H9 (cell line): ENCODE data around the gene BYSL. TPM values are rescaled to one million over a fixed set of nuclear protein-coding genes. Genes with fewer than 3 reads are reported as not detected.

ENCODE experiments used
- DNase-seq: peaks from one replicate; pipeline ENCODE4 v3.0.0-alpha.2; 2017
- H2AFZ ChIP-seq: one replicate; pipeline ENCODE4 v1.6.1; 2013; ENCODE audit warnings: mild to moderate bottlenecking, low read length, control low read depth, moderate library complexity
- H2AK5ac ChIP-seq: 2 replicates; pipeline ENCODE4 v1.6.1; 2013; ENCODE audit warnings: low read length, control low read depth, mixed read lengths; ENCODE audit not compliant: insufficient read length
- H2BK120ac ChIP-seq: one replicate; pipeline ENCODE4 v1.6.1; 2013; ENCODE audit warnings: low read depth, mild to moderate bottlenecking, low read length, control low read depth, inconsistent platforms; ENCODE audit not compliant: poor library complexity, severe bottlenecking
- H2BK12ac ChIP-seq: 2 replicates; pipeline ENCODE4 v1.6.1; 2013; ENCODE audit warnings: low read length, control low read depth, mixed read lengths, low read depth; ENCODE audit not compliant: insufficient read length
- H2BK15ac ChIP-seq: 2 replicates; pipeline ENCODE4 v1.6.1; 2013; ENCODE audit warnings: low read depth, low read length, control low read depth
- H2BK20ac ChIP-seq: one replicate; pipeline ENCODE4 v1.6.1; 2013; ENCODE audit warnings: low read depth, mild to moderate bottlenecking, low read length, control low read depth, inconsistent platforms; ENCODE audit not compliant: poor library complexity, severe bottlenecking
- H2BK5ac ChIP-seq: 2 replicates; pipeline ENCODE4 v1.6.1; 2013; ENCODE audit warnings: low read length, control low read depth, mixed read lengths; ENCODE audit not compliant: insufficient read length
- H3K14ac ChIP-seq: 2 replicates; pipeline ENCODE4 v1.6.1; 2013; ENCODE audit warnings: low read length, control low read depth; ENCODE audit not compliant: insufficient read depth
- H3K18ac ChIP-seq: 2 replicates; pipeline ENCODE4 v1.6.1; 2013; ENCODE audit warnings: low read depth, mild to moderate bottlenecking, mixed read lengths, low read length, control low read depth; ENCODE audit not compliant: insufficient read length
- H3K23ac ChIP-seq: 2 replicates; pipeline ENCODE4 v1.6.1; 2013; ENCODE audit warnings: low read length, control low read depth, mixed read lengths, low read depth; ENCODE audit not compliant: insufficient read length
- H3K23me2 ChIP-seq: 2 replicates; pipeline ENCODE4 v1.6.1; 2013; ENCODE audit warnings: low read depth, mild to moderate bottlenecking, mixed read lengths, low read length, control low read depth; ENCODE audit not compliant: insufficient read length, poor library complexity, severe bottlenecking
- H3K27ac ChIP-seq: 2 replicates; pipeline ENCODE4 v1.5.1; 2013; ENCODE audit warnings: low read length, control low read depth, mixed read lengths, low read depth; ENCODE audit not compliant: insufficient read length
- H3K27me3 ChIP-seq: 2 replicates; pipeline ENCODE4 v1.6.1; 2013; ENCODE audit warnings: low read length, control low read depth, inconsistent platforms; ENCODE audit not compliant: insufficient read depth
- H3K4ac ChIP-seq: 2 replicates; pipeline ENCODE4 v1.6.1; 2013; ENCODE audit warnings: low read depth, mild to moderate bottlenecking, control low read depth, inconsistent platforms, low read length, moderate library complexity
- H3K4me1 ChIP-seq: 2 replicates; pipeline ENCODE4 v1.6.1; 2013; ENCODE audit warnings: low read length, control low read depth, inconsistent platforms; ENCODE audit not compliant: insufficient read depth
- H3K4me2 ChIP-seq: 2 replicates; pipeline ENCODE4 v1.6.1; 2013; ENCODE audit warnings: low read length, control low read depth, mixed read lengths; ENCODE audit not compliant: insufficient read length, insufficient read depth
- H3K56ac ChIP-seq: 2 replicates; pipeline ENCODE4 v1.6.1; 2013; ENCODE audit warnings: low read depth, mild to moderate bottlenecking, mixed read lengths, low read length, control low read depth; ENCODE audit not compliant: insufficient read length
- H3K79me1 ChIP-seq: 2 replicates; pipeline ENCODE4 v1.6.1; 2013; ENCODE audit warnings: low read depth, mild to moderate bottlenecking, moderate library complexity, low read length, control low read depth, inconsistent platforms; ENCODE audit not compliant: insufficient read depth, poor library complexity, severe bottlenecking
- H3K79me2 ChIP-seq: 2 replicates; pipeline ENCODE4 v1.6.1; 2013; ENCODE audit warnings: low read length, control low read depth, inconsistent platforms; ENCODE audit not compliant: insufficient read depth
- H3K9ac ChIP-seq: 2 replicates; pipeline ENCODE4 v1.6.1; 2013; ENCODE audit warnings: low read length, control low read depth, mixed read lengths; ENCODE audit not compliant: insufficient read length; ENCODE audit errors: extremely low read depth
- H3K9me3 ChIP-seq: one replicate; pipeline ENCODE4 v1.6.1; 2013; ENCODE audit warnings: low read depth, low read length, inconsistent platforms; ENCODE audit not compliant: control insufficient read depth
- H3T11ph ChIP-seq: one replicate; pipeline ENCODE4 v1.6.1; 2013; ENCODE audit warnings: mild to moderate bottlenecking, low read length, control low read depth, inconsistent platforms
- H4K20me1 ChIP-seq: one replicate; pipeline ENCODE4 v1.6.1; 2013; ENCODE audit not compliant: control insufficient read depth, insufficient read length, insufficient read depth
- H4K5ac ChIP-seq: 2 replicates; pipeline ENCODE4 v1.6.1; 2013; ENCODE audit warnings: low read depth, mild to moderate bottlenecking, mixed read lengths, low read length, control low read depth; ENCODE audit not compliant: insufficient read length
- H4K8ac ChIP-seq: replicated peaks from 2 replicates; pipeline ENCODE4 v1.6.1; 2013; ENCODE audit warnings: low read length, control low read depth, mixed read lengths, low read depth; ENCODE audit not compliant: insufficient read length
- H4K91ac ChIP-seq: 2 replicates; pipeline ENCODE4 v1.6.1; 2013; ENCODE audit warnings: low read depth, mild to moderate bottlenecking, moderate library complexity, mixed read lengths, low read length, control low read depth; ENCODE audit not compliant: insufficient read length
- H3K27ac Mint-ChIP-seq, 3 experiments: 2 replicates in 2 of 3; 3 replicates in 1 of 3; pipeline ENCODE4 v1.8.0; 2020 to 2021; ENCODE audit warnings: mixed read lengths in 3 of 3, mild to moderate bottlenecking in 1 of 3, moderate library complexity in 1 of 3
- H3K27me3 Mint-ChIP-seq: 2 replicates; pipeline ENCODE4 v1.8.0; 2021; ENCODE audit warnings: low read depth, mild to moderate bottlenecking, moderate library complexity, mixed read lengths
- H3K36me3 Mint-ChIP-seq, 3 experiments: 2 replicates in 2 of 3; 3 replicates in 1 of 3; pipeline ENCODE4 v1.8.0; 2020 to 2021; ENCODE audit warnings: low read depth in 3 of 3, mixed read lengths in 3 of 3; ENCODE audit not compliant: insufficient read depth in 1 of 3
- H3K4me1 Mint-ChIP-seq, 2 experiments: 2 replicates each; pipeline ENCODE4 v1.8.0; 2020; ENCODE audit warnings: mixed read lengths in 2 of 2
- H3K4me3 Mint-ChIP-seq, 2 experiments: 2 replicates in 1 of 2; 3 replicates in 1 of 2; pipeline ENCODE4 v1.8.0; 2020 to 2021; ENCODE audit warnings: mild to moderate bottlenecking in 2 of 2, mixed read lengths in 2 of 2, moderate library complexity in 1 of 2
- H3K9me3 Mint-ChIP-seq, 2 experiments: 2 replicates in 1 of 2; 3 replicates in 1 of 2; pipeline ENCODE4 v1.8.0; 2020; ENCODE audit warnings: mild to moderate bottlenecking in 2 of 2, mixed read lengths in 2 of 2, moderate library complexity in 1 of 2
- total RNA-seq: library from RNA; stranded (reverse); gene quantifications from 2 replicates; pipeline ENCODE4 v1.2.1, GENCODE V29; 2021
- TF ChIP-seq, protein P1 (sequence below): fragments of 200-600 bp; sonication (generic); conservative IDR thresholded peaks from 3 replicates; pipeline ENCODE4 v1.8.0; 2021; ENCODE audit warnings: antibody characterized with exemption, mild to moderate bottlenecking

BYSL gene
- total RNA-seq, 1 experiment from 2014 or later = 71.1 TPM

DNA sequence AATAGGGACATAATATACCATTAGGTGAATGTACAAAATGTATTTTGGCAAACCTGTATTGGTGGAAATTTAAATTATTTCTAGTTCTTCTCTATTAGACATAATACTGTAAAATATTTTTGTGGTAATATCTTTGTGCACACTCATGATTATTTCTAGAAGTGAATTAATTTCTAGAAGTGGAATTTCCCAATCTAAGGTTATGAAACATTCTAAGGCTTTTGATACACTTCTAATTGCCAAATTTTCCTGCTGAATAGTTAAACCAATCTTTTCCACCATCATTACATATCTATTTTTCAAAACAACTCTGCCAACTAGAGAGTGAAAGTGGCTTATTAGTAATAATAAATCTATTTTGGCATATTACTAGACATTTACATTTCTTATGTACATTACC, 22.2 kb downstream of the BYSL start:
- peaks cover 24 to 28% of the 10 kb centered on the region in 2 experiments for H3K4me1 Mint-ChIP-seq
- Histone ChIP-seq H3K79me1 (no peaks in the 10 kb centered on the region), H3K4ac (no peak overlapping the region), H3K9ac (no peak overlapping the region), H2BK15ac (no peak overlapping the region), H3K23me2 (peaks cover 7% of the 10 kb centered on the region), H2BK5ac (no peak overlapping the region), H3K4me1 (peaks cover 14% of the 10 kb centered on the region; the same call in 1 of the 2 replicates), H3K79me2 (no peaks in the 10 kb centered on the region), H3K4me2 (no peak overlapping the region), H2AK5ac (no peak overlapping the region), H4K8ac (no peak overlapping the region), H3T11ph (no peak overlapping the region), H2AFZ (no peak overlapping the region), H3K9me3 (no peaks in the 10 kb centered on the region), H2BK12ac (no peak overlapping the region), H4K5ac (no peak overlapping the region), H3K14ac (no peak overlapping the region), H2BK20ac (no peak overlapping the region), H4K91ac (no peak overlapping the region), H3K56ac (no peak overlapping the region), H3K18ac (no peak overlapping the region), H3K27me3 (no peaks in the 10 kb centered on the region), H3K27ac (no peak overlapping the region), H3K23ac (no peak overlapping the region), H4K20me1 (no peaks in the 10 kb centered on the region), H2BK120ac (no peak overlapping the region)
- H3K9me3 Mint-ChIP-seq = no peaks in the 10 kb centered on the region
- peaks cover 0 to 4% (median 0%) of the 10 kb centered on the region in 3 experiments; a peak in 2 of 7 replicates for H3K36me3 Mint-ChIP-seq
- H3K27ac Mint-ChIP-seq = no peak overlapping the region
- peaks cover 7% of the 10 kb centered on the region for H3K27me3 Mint-ChIP-seq
- DNase-seq = no peak
- TF ChIP-seq, protein P1, sequence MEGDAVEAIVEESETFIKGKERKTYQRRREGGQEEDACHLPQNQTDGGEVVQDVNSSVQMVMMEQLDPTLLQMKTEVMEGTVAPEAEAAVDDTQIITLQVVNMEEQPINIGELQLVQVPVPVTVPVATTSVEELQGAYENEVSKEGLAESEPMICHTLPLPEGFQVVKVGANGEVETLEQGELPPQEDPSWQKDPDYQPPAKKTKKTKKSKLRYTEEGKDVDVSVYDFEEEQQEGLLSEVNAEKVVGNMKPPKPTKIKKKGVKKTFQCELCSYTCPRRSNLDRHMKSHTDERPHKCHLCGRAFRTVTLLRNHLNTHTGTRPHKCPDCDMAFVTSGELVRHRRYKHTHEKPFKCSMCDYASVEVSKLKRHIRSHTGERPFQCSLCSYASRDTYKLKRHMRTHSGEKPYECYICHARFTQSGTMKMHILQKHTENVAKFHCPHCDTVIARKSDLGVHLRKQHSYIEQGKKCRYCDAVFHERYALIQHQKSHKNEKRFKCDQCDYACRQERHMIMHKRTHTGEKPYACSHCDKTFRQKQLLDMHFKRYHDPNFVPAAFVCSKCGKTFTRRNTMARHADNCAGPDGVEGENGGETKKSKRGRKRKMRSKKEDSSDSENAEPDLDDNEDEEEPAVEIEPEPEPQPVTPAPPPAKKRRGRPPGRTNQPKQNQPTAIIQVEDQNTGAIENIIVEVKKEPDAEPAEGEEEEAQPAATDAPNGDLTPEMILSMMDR = no peak
- no peak overlapping the region for H3K4me3 Mint-ChIP-seq
